ENCODE measurements around the gene SMYD3. TPM values are rescaled to one million over a fixed set of nuclear protein-coding genes. Genes with fewer than 3 reads are reported as not detected.

SMYD3 gene
- total RNA-seq, 6 experiments from 2014 or later: 6.3 to 10.0 (median 6.6) TPM

DNA sequence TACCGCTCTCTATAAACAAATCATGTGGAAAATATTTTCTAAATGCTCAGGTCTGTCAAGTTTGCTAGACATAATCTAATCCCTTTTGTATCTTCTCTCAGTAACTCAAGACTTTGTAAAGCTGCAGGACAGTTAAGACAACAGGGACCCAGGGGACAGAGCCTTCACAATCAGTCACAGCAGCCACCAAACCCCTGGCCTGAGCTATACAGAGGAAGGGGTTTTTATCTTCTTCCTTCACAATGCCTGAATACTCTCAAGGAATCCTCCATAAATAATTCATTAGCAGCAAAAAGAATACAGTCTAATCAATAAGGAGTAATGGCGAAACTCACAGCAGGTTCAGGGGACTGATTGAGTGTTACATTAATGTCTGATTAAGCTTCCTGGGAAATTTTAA, 368.3 kb downstream of the SMYD3 start:
- no peaks in the 10 kb centered on the region for H3K9me3 ChIP-seq
- no peaks in the 10 kb centered on the region for H3K27me3 ChIP-seq
- DNase-seq: no peak
- no peak for TF ChIP-seq POLR2A (IDR thresholded peaks at IDR 0.05)
- TF ChIP-seq, protein P1, sequence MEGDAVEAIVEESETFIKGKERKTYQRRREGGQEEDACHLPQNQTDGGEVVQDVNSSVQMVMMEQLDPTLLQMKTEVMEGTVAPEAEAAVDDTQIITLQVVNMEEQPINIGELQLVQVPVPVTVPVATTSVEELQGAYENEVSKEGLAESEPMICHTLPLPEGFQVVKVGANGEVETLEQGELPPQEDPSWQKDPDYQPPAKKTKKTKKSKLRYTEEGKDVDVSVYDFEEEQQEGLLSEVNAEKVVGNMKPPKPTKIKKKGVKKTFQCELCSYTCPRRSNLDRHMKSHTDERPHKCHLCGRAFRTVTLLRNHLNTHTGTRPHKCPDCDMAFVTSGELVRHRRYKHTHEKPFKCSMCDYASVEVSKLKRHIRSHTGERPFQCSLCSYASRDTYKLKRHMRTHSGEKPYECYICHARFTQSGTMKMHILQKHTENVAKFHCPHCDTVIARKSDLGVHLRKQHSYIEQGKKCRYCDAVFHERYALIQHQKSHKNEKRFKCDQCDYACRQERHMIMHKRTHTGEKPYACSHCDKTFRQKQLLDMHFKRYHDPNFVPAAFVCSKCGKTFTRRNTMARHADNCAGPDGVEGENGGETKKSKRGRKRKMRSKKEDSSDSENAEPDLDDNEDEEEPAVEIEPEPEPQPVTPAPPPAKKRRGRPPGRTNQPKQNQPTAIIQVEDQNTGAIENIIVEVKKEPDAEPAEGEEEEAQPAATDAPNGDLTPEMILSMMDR (IDR thresholded peaks at IDR 0.05): no peak
- WGBS (ENCODE audit: insufficient coverage, low coverage, low lambda C conversion rate, missing lambda C conversion rate): 61% methylated on average over 2 of the region's 2 CpGs
- H3K4me1 ChIP-seq: no peaks in the 10 kb centered on the region
- no peak for ATAC-seq
- no peak overlapping the region for H3K27ac ChIP-seq
- H3K36me3 ChIP-seq: no peaks in the 10 kb centered on the region
- intact Hi-C loops (cut with DNase I): no loop called here
- H3K4me3 ChIP-seq: no peak overlapping the region

GRCh38 chr1:246136477-246136876, 370.6 kb downstream of the SMYD3 start:
- Histone ChIP-seq H3K36me3 (no peaks in the 10 kb centered on the region), H3K27me3 (no peaks in the 10 kb centered on the region), H3K27ac (no peak overlapping the region), H3K4me1 (no peaks in the 10 kb centered on the region), H3K4me3 (no peak overlapping the region), H3K9me3 (no peaks in the 10 kb centered on the region)
- intact Hi-C loops (cut with DNase I): no loop called here
- TF ChIP-seq POLR2A (IDR thresholded peaks at IDR 0.05): no peak
- TF ChIP-seq, protein P1 (IDR thresholded peaks at IDR 0.05): no peak
- DNase-seq: no peak
- no peak for ATAC-seq

GRCh38 chr1:246134789-246135188, 372.3 kb downstream of the SMYD3 start:
- TF ChIP-seq, protein P1 (IDR thresholded peaks at IDR 0.05): no peak
- TF ChIP-seq POLR2A (IDR thresholded peaks at IDR 0.05): no peak
- Histone ChIP-seq H3K36me3 (no peaks in the 10 kb centered on the region), H3K27me3 (no peaks in the 10 kb centered on the region), H3K27ac (no peak overlapping the region), H3K4me3 (no peak overlapping the region), H3K9me3 (no peaks in the 10 kb centered on the region), H3K4me1 (no peaks in the 10 kb centered on the region)
- DNase-seq: no peak
- 84% methylated on average over 1 of the region's 1 CpG for WGBS (ENCODE audit: insufficient coverage, low coverage, low lambda C conversion rate, missing lambda C conversion rate)
- ATAC-seq: no peak
- intact Hi-C loops (cut with DNase I): no loop called here

- DNase-seq (no peak), ATAC-seq (no peak)
- Histone ChIP-seq H3K27me3 (no peaks in the 10 kb centered on the region), H3K4me1 (no peaks in the 10 kb centered on the region), H3K36me3 (no peaks in the 10 kb centered on the region), H3K9me3 (no peaks in the 10 kb centered on the region), H3K4me3 (no peak overlapping the region), H3K27ac (no peak overlapping the region)
- WGBS (ENCODE audit: insufficient coverage, low coverage, low lambda C conversion rate, missing lambda C conversion rate): 57% methylated on average over 1 of the region's 1 CpG
- TF ChIP-seq POLR2A (IDR thresholded peaks at IDR 0.05): no peak
- TF ChIP-seq, protein P1 (IDR thresholded peaks at IDR 0.05): no peak
- intact Hi-C loops (cut with DNase I): no loop called here
Observed at GRCh38 chr1:246131095-246131494, 376.0 kb downstream of the SMYD3 start.

DNA sequence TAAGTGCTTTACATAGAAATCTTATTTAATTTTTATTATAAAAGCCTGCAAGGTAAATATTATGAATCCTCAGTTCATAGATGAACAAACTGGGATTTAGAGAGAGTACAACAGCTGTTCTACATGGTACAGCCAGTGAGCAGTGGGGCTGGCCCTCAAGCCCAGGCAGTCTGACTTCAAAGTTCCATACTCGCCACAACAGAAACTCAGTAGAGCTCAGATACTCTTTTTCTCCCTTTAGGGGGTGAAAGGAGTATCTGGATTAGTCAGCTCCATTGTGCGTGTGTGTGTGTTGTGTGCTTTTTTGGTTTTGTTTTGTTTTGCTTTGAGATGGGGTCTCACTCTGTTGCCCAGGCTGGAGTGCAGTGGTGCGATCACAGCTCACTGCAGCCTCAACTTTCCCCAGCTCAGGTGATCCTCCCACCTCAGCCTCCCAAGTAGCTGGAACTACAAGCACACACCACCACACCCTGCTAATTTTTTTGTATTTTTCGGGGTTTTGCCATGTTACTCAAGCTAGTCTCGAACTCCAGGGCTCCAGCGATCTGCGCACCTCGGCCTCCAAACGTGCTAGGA, 378.5 kb downstream of the SMYD3 start:
- H3K9me3 ChIP-seq: no peaks in the 10 kb centered on the region
- no peak for DNase-seq
- no peak overlapping the region for H3K4me3 ChIP-seq
- WGBS (ENCODE audit: insufficient coverage, low coverage, low lambda C conversion rate, missing lambda C conversion rate): 88% methylated on average over 9 of the region's 9 CpGs
- ATAC-seq: no peak
- intact Hi-C loops (cut with DNase I): no loop called here
- H3K4me1 ChIP-seq: no peaks in the 10 kb centered on the region
- H3K27ac ChIP-seq: no peak overlapping the region
- TF ChIP-seq, protein P1 (IDR thresholded peaks at IDR 0.05): no peak
- no peak for TF ChIP-seq POLR2A (IDR thresholded peaks at IDR 0.05)
- no peaks in the 10 kb centered on the region for H3K27me3 ChIP-seq
- no peaks in the 10 kb centered on the region for H3K36me3 ChIP-seq
